ENCODE results near the gene NPR2.

The NPR2 gene

GRCh38 chr9:35791297-35791921, at the start of gene NPR2:
TSS of gene NPR2 (plus strand) at chr9:35791591. CDS start at chr9:35792409, 818 bp downstream.
- no peak for DNase-seq

DNA sequence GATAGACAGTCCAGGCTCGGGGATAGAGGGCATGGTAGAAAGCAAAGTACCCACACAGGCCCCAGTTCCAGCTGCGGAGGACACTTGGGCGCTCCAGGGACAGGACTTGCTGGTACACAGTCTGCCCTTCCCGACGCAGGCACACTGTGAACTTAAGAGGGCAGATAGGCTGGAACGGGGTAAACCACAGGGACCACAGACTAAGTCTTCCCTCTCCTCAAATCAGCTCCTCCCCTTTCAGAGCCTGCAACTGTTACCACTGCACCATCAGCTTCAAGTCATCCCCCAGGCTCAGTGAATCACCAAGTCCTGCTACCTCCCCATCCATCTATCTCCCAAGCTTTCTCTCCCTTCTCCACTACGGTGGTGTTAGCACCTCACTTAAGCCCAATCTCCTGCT, 49.7 kb upstream of the NPR2 start:
- no peak for DNase-seq

- DNase-seq, result no peak
Measured at GRCh38 chr9:35743452-35743851, 47.9 kb upstream of the NPR2 start.

DNA sequence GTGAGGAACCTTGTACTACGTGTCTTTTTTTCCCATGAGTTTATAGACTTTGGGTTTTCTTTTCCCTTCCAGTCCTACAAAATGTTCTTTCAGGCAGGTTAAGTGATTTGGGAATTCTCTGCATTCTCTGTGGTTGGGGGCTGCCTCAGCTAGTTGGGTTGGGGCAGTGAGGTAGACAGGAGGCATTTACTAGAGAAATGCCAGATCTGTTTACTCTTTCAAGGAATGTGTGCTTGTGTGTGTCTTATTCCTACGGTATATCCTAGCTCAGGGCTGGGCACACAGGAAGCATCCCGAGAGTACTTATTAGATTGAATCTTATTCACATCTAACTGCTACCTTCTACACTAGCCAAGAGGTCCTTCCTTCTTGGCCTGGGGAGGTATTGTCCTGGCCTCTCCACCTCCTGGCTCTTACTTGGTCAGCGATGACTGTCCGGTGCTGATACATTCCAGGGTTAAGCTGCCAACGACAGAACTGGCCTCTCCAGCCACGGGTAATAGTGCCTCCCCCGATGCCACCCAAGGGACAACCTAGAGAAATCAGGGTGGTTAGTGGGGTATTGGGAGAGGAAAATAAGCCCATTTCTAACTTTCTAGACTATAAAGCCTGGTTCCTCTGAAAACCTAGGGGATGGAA, 47.4 kb upstream of the NPR2 start:
- no peak for DNase-seq

DNA sequence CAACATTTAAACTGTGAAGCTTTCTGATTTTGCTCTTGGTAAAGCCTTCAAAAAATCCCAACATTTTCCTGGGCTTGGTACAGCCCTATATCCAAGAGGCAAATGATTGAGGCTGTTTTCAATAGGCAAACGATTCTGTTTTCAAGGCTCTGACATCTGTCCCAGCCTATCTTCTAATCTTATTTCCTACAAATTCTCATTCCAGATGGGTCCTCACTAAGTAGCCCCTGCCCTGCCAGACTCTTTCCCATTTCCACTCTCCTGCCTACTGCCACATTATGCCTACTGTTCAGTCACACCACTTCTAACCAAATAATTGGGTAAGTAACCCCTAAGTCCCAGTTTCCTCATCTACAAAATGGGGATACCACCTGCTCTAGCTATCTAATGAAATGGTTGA, 45.8 kb upstream of the NPR2 start:
- no peak for DNase-seq

GRCh38 chr9:35746583-35746982, 44.8 kb upstream of the NPR2 start:
- DNase-seq, result no peak

DNA sequence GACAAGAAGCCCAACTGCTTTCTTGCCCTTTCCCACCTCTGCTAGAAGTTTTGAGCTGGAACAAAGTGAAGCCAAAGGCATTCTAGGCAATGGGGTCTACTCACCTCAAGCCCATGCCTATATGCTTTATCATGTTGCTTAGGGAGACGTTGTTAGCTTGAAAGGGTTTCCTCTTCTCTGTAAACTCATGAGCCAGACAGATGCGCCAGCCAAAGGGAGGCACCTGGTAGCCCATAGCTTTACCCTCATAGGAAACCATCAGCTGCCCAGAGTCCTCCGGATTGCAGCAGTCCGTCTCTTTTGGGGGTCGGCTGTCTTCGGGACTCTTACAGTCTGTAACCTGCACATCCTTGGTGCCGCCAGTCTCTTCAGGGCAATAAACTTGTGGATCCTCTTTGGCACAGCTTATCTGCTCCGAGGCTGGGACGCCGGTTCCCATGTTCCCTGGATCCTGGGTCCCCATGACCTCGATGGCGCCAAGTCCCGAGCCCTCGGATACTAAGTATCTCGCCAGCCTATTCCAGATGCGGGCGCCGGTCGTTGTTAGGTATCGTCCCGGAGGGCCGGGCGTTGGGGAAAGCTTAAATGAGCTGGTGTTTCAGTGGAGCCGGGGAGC, 43.0 kb upstream of the NPR2 start:
- no peak for DNase-seq

DNA sequence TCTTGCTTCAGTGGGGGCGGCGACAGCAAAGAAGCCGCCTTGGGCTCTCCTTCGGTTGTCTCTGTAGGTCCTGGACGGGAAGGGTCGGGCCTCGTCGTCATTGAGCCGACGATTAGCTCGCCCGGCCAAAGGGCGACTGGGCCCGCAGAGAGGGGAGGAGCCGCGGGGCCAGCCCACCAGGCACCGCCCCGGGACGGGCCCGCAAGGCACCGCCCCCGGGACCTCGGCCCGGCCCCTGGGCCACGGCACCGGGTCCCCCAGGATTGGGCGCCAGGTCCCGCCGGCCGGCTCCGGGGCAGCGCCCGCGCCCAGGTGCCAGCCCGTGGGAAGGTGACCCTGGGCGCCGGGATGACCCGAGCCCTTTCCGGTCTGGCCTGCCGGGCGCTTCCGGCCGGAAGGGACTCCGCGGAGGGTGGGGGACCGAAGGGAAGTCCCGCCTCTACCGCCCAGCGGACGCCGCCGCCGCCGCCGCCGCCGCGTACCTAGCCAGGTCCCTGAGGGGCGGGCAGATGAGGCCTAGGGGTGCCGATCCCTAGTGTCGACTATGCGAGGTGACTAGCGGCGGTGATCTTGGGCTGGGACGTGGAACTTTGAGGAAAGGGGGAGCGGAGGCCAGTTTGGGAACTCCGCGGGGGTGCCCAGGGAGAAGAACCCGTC, 42.4 kb upstream of the NPR2 start, which contains the start of the genes GBA2 and RGP1:
Gene GBA2 (minus strand): TSS at position 371 of the 657 bp plus-strand sequence. CDS start 524 bp downstream, outside the sequence.
Gene RGP1 (plus strand): TSS at position 430 of the 657 bp plus-strand sequence. CDS start 469 bp downstream, outside the sequence.
- DNase-seq, result peak; percentile 70

DNA sequence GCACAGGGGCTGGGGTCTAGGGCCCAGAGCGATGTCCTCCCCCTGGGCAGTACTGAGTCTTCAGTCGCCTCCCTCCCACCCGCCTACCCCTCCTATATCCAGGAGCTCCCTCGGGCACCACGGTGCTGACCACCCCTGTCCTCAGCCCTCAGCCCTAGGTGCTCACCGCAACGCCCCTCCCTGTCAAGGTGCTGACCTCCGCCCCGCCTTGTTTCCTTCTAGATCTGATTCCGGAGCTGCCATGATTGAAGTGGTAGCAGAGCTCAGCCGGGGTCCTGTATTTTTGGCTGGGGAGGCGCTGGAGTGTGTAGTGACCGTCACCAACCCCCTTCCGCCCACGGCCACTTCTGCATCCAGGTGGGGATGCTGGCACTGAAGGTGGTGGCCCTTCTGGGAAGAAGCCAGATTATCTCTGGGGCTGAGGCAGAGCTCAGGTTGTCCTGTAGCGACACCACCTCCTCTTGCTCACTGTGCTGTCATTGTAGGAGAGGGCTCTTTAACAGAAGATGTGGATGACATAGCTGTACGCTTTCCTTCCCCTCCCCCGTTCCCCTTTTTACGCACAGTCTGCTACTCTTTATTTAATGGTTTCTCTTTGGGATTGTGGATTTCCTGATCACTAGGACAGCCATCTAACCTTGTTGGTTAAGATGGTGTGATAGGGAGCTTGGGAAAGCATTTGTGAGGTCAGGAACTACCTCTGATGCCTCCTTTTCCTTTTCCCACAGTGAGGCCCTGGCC, 41.7 kb upstream of the NPR2 start:
- no peak for DNase-seq

DNA sequence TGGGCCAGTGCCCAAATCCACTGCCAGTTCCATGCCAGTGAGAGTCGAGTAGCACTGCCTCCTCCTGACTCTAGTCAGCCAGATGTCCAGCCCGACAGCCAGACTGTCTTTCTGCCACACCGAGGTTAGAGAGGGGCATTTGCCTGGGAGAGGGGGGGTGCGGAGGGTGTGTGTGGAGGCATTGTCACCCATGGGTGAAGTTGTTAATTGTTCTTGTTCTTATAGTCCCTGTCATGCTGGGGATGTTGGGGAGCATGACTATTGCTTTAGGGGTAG, 41.2 kb upstream of the NPR2 start:
- no peak for DNase-seq

DNA sequence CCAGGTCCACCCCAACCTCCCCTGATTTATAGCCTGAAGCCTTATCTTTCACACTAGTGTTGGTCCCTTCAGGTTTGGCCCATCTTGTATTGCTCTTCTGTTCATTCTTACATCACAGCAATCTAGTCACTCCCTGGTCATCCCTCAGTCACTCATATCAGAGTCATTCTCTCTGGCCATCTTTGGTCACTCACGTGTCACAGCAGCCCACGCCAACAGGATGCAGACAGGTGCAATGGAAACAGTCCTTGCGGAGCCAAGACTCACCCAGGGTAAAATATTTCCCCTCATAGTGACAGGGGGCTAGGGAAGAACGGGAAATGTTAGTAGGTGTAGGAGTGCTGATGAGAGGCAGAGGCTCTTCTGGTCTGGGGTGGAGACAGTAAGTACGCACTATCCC, 37.9 kb upstream of the NPR2 start:
- DNase-seq, result no peak

- no peak for DNase-seq
Measured at GRCh38 chr9:35754264-35754663, 37.1 kb upstream of the NPR2 start, which contains the start of gene MSMP. TSS of gene MSMP (minus strand) at chr9:35754276. CDS start at chr9:35754129, 147 bp downstream.

DNA sequence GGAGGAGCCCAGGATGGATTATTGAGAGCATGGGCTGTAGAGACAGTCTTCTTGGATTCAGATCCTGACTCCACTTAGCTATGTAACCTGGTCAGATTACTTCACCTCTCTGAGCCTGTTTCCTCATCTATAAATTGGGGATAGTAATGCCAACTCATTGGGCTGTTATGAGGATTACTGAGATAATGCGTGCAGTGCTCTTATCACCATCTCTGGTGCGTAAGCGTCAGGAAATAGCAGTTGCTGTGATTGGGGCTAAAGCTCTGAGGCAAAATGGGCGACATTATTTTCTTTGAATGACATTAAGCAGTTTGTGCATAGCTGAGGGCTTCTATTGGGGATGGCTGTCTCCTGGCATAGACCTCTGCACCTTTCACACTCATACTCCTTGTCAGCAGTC, 36.3 kb upstream of the NPR2 start:
- DNase-seq, result no peak

DNA sequence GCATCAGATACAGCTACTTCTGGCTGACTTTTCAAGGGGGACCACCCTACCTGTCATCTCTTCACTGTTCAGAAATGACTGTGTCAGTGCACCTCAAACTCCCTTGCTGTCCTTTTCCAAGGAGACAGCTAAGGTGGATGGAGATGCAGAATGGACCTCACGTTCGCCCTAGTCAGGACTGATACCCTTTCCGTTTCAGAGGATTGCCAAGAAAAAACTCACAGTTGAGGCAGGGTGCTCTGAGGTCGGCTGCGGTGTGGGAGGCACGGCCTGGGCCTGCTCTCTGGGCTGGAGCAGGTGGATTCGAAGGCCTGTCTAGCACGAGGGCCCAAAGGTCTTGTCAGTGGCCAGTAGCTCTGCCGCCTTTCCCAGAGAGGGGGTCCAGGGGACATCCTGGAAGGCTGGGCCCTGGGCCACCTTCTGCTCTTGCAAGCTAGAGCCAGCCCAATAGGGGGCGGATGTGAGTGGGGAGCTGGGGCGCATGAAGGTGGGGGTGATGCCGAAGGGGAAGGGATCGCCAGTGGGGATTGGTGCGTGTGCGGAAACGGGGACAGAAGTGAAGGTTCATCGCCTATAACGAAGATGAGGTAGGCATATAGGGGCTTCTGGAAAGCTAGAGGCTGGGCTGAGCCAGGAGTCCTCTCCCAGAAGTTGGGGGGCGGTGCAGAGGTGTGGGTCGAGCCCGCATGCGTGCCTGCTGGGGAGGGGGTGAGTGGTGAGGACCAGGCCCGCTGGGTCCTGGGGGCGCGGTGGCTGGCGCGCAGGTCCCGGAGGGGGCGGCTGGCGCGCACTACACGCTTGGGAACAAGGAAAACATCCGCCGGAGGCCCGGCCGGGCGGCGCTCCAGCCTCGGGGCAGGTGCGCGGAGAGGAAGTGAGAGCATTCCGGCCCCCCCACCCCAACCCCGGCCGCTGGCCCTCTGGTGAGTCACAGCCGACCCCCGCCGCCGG, 34.8 kb upstream of the NPR2 start:
- peak; percentile 95 for DNase-seq

DNA sequence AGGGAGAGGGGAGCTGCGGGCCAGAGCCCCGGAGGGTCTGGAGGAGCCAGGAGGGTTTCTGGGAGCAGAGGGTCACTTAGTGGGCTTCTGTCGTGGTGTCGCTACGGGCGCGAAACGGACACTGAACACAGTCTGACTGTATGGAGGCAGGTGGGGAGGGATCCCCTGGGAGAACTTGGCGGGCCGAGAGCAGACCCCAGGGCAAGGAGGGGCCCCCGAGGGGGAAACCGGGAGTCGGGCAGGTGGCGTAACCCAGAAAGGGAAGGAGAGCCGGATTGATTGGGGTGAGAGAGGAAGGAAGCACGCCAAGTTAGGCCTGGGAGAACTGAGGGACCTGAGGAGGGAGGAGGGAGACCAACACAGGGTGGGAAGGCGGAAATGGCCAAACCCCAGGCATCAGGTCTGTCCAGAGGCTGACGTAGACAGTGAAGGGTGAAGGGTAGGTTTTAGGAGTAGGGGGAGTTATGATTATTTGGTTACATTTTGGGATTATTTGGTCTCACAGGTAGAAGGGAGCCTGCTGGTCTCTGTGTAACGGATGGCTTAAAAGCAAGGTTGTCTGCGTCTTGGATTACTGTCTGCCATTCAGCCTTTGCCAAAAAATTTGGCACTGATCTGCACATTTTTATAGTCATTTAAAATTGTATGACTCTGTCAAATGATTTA, 34.0 kb upstream of the NPR2 start:
- DNase-seq, result peak; percentile 88

GRCh38 chr9:35757892-35758275, 33.5 kb upstream of the NPR2 start:
- peak; percentile 53 for DNase-seq

- no peak for DNase-seq
Measured at GRCh38 chr9:35758475-35759050, 32.8 kb upstream of the NPR2 start.

- DNase-seq, result no peak
Measured at GRCh38 chr9:35759795-35760194, 31.6 kb upstream of the NPR2 start.

- DNase-seq, result peak; percentile 30
Measured at GRCh38 chr9:35760651-35761050, 30.7 kb upstream of the NPR2 start.

- DNase-seq, result no peak
Measured at GRCh38 chr9:35763181-35763580, 28.2 kb upstream of the NPR2 start.

DNA sequence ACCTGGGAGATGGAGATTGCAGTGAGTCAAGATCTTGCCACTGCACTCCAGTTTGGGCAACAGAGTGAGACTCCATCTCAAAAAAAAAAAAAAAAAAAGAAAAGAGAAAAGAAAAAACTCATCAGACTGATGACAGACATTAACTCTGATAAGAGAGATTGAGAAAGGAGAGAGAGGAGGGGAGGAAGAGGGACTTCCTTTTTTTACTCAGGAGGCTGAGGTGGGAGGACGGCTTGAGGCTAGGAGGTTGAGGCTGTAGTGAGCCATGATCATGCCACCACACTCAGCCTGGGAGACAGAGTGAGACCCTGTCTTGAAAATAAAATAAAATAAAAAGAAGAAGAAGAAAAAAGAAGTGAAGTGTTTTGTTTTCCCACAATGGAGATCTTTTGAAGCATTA, 27.6 kb upstream of the NPR2 start:
- no peak for DNase-seq

Measured in NCI-H1092 treated with DMSO at 0.1 percent for 48 hours (cell line).